Stimulated activated CD4-positive, alpha-beta T cell treated with anti-CD3 and anti-CD28 coated beads, Interleukin-15, amount 100 ng/mL, for 48 hours (primary cell): ENCODE data around the gene INPP4A.

Experiments
- DNase-seq, 2 donors: peaks; one replicate each; pipeline ENCODE4 v3.0.0-alpha.2; 2020; ENCODE audit warnings: low read depth in 2 of 2

Gene INPP4A

GRCh38 chr2:98460573-98461497 lies 16.2 kb downstream of the INPP4A start:
- peak; percentile 69 to 77 for DNase-seq

GRCh38 chr2:98461498-98462049 lies 16.9 kb downstream of the INPP4A start:
- DNase-seq = no peak

- no peak for DNase-seq
These were observed 18.4 kb downstream of the INPP4A start for GRCh38 chr2:98463081-98463481.

- no peak for DNase-seq
These were observed 18.9 kb downstream of the INPP4A start for GRCh38 chr2:98463551-98463971.

GRCh38 chr2:98463988-98464771 lies 19.5 kb downstream of the INPP4A start:
- DNase-seq = no peak

- DNase-seq = no peak
These were observed 20.2 kb downstream of the INPP4A start for GRCh38 chr2:98464772-98465310.

- DNase-seq = no peak
These were observed 21.0 kb downstream of the INPP4A start for GRCh38 chr2:98465456-98466226.

GRCh38 chr2:98467082-98467536 lies 22.5 kb downstream of the INPP4A start:
- DNase-seq = no peak

- no peak for DNase-seq
These were observed 23.0 kb downstream of the INPP4A start for GRCh38 chr2:98467652-98468051.

- DNase-seq = peak; percentile 45 to 63
These were observed 24.1 kb downstream of the INPP4A start for GRCh38 chr2:98468621-98469236.

GRCh38 chr2:98469862-98470544 lies 25.3 kb downstream of the INPP4A start:
- no peak for DNase-seq

GRCh38 chr2:98470851-98471255 lies 26.2 kb downstream of the INPP4A start:
- DNase-seq = no peak

GRCh38 chr2:98471402-98472131 lies 26.9 kb downstream of the INPP4A start:
- no peak for DNase-seq

GRCh38 chr2:98472132-98472650 lies 27.5 kb downstream of the INPP4A start:
- no peak for DNase-seq

- DNase-seq = no peak
These were observed 28.5 kb downstream of the INPP4A start for GRCh38 chr2:98472961-98473746.

- DNase-seq = no peak
These were observed 29.5 kb downstream of the INPP4A start for GRCh38 chr2:98473995-98474780.

GRCh38 chr2:98474979-98475632 lies 30.4 kb downstream of the INPP4A start:
- DNase-seq = no peak
